Germinal center (tissue), 1 donor: ENCODE data around the gene MICALL2.

Source experiments
- DNase-seq: peaks from one replicate; pipeline ENCODE4 v3.0.0; 2012; ENCODE audit warnings: mixed read lengths, low spot score

MICALL2 gene

GRCh38 chr7:1392556-1392955 lies 66.7 kb downstream of the MICALL2 start:
- no peak for DNase-seq

DNA sequence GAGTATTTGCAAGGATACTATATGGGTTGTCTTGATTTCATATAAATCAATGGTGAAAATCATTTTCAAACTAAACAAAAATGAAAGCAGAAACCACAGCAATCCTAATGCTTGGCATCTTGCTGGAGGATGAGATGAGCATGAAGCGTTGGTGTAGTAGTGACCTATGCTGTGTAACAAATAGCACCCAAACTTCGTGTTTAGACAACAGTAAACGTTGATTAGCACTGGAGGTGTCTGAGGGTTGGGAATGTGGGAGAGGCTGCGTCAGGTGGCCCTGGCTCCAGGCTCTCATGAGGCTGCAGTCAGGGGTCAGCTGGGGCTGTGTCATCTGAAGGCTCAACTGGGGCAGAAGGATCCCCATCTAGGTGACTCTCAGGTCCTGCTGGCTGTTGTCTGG lies 67.8 kb downstream of the MICALL2 start:
- no peak for DNase-seq

- no peak for DNase-seq
Observed at GRCh38 chr7:1388703-1389335, 70.5 kb downstream of the MICALL2 start.

DNA sequence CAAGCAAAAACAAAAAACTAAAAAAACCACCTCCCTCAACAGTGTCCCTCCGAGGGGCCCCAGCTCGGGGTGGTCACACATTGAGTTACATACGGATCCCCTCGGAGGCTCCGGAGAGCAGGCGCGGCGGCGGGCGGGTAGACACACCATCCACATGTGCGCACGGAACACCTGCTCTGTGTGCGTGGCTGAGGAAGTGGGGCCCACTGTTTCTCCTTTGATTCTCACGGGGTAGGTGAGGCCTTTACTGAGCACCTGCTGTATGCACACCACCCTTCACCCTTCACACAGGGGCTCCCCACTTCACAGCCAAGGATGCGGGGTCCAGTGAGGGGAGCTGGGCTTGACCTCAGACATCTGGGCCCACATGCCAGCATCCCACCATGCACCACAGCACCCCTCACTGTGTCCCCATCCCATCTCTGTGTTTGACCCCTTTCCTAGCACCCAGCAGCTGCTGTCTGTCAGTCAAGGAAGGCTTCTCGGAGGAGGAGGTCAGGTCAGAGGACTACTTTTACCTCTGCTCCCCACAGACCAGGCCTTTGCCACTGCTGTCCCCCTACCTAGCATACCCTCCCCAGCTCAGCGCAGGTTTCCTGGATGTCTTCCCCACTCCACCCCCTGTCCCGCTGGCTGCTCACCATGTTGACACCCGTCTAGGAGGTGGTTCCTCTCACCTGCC lies 71.1 kb downstream of the MICALL2 start:
- DNase-seq, result no peak

- DNase-seq, result no peak
Observed at GRCh38 chr7:1387261-1387660, 72.0 kb downstream of the MICALL2 start.

DNA sequence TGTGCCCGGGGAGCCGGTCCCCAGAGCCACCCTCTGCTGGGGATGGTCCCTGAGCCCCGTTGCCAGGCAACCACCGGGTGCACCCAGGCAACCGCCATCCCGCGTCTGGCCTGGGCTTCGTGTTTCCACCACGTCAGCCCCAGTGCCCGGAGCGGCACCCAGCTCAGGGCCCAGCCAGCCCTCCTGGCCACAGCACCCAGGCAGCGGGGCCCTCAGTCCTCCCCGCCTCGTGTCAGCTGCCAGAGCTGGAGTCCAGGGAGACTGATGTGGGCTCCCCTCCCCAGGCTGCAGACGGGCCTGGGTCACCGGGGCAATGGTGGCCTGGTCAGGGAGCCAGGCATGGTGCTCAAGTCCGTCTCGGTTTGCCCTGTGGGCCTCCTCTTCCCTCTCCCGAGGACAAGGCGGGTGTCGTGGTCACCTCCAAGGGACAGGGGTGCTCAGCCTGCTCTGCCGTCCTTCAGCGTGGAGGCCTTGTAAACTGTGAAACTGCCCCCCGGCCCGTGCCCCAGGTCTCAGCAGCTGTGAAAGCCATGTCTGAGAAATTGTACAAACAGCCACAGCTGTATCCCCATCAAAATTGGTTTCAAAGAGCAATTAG lies 72.5 kb downstream of the MICALL2 start:
- no peak for DNase-seq

GRCh38 chr7:1385809-1386622 lies 73.3 kb downstream of the MICALL2 start:
- DNase-seq, result no peak

- DNase-seq, result no peak
Observed at GRCh38 chr7:1385086-1385808, 74.0 kb downstream of the MICALL2 start.
